Mesothelial cell of epicardium (in vitro differentiated cells): ENCODE measurements around the gene FAM200A. TPM values are rescaled to one million over a fixed set of nuclear protein-coding genes. Genes with fewer than 3 reads are reported as not detected.
A peak's percentile ranks its signal among the peaks of the same experiment; 100 is the strongest.

Experiments
- DNase-seq, 2 experiments: peaks; one replicate each; pipeline ENCODE4 v3.0.0; 2021; ENCODE audit warnings: low spot score in 2 of 2; ENCODE audit not compliant: unreplicated experiment in 2 of 2
- H3K27ac Mint-ChIP-seq: 2 replicates; pipeline ENCODE4 v1.8.0; 2021; ENCODE audit warnings: mixed read lengths
- H3K27me3 Mint-ChIP-seq: 2 replicates; pipeline ENCODE4 v1.8.0; 2021; ENCODE audit warnings: low read depth, mixed read lengths
- H3K36me3 Mint-ChIP-seq: 2 replicates; pipeline ENCODE4 v1.8.0; 2021; ENCODE audit warnings: mixed read lengths
- H3K4me1 Mint-ChIP-seq: 2 replicates; pipeline ENCODE4 v1.8.0; 2021; ENCODE audit warnings: mixed read lengths
- H3K4me3 Mint-ChIP-seq: 2 replicates; pipeline ENCODE4 v1.8.0; 2021; ENCODE audit warnings: mild to moderate bottlenecking, moderate library complexity, mixed read lengths
- H3K9me3 Mint-ChIP-seq: 2 replicates; pipeline ENCODE4 v1.8.0; 2021; ENCODE audit warnings: mixed read lengths
- CTCF ChIP-seq: fragments of 200-600 bp; sonication (generic); IDR thresholded peaks from one replicate; pipeline ENCODE4 v1.5.0; 2021; ENCODE audit warnings: antibody characterized with exemption; ENCODE audit not compliant: unreplicated experiment
- total RNA-seq: library from RNA; stranded (reverse); gene quantifications from 3 replicates; pipeline ENCODE4 v1.2.1, GENCODE V29; 2021

The FAM200A gene
- total RNA-seq, 1 donor from 2014 or later, result 9.4 TPM

GRCh38 chr7:99498546-99498944 lies 53.4 kb downstream of the FAM200A start:
- no peak for DNase-seq
- peaks cover 25% of the 10 kb centered on the region for H3K4me1 Mint-ChIP-seq
- H3K9me3 Mint-ChIP-seq, result peaks cover 9% of the 10 kb centered on the region
- H3K27ac Mint-ChIP-seq, result peak overlapping the region; percentile 81
- peak overlapping the region; percentile 99 for H3K4me3 Mint-ChIP-seq
- TF ChIP-seq CTCF, result no peak
- peaks cover 24% of the 10 kb centered on the region for H3K36me3 Mint-ChIP-seq
- no peaks in the 10 kb centered on the region for H3K27me3 Mint-ChIP-seq

- no peak for DNase-seq
- Mint-ChIP-seq H3K9me3 (peaks cover 11% of the 10 kb centered on the region), H3K4me3 (peak overlapping the region; percentile 99), H3K36me3 (peaks cover 30% of the 10 kb centered on the region), H3K27me3 (no peaks in the 10 kb centered on the region), H3K27ac (peak overlapping the region; percentile 40), H3K4me1 (peaks cover 25% of the 10 kb centered on the region)
- TF ChIP-seq CTCF, result no peak
Observed at GRCh38 chr7:99497766-99498545, 54.0 kb downstream of the FAM200A start.

Other genes starting within 250 kb of the FAM200A start
- gene ARPC1A, start 226.2 kb downstream of the FAM200A start, total RNA-seq, result 97.1 to 102 TPM (median 99.3 TPM) in 3 replicates
- 30.0 to 35.3 TPM (median 32.5 TPM) in 3 replicates for gene ARPC1B, start 177.4 kb downstream of the FAM200A start, total RNA-seq
- gene PDAP1, start 143.5 kb downstream of the FAM200A start, total RNA-seq, result 98.2 to 103 TPM (median 99.4 TPM) in 3 replicates
- 63.1 to 79.2 TPM (median 70.3 TPM) in 3 replicates for gene BUD31, start 143.1 kb downstream of the FAM200A start, total RNA-seq
- 6.7 to 12.3 TPM (median 10.5 TPM) in 3 replicates for gene PTCD1, start 113.3 kb downstream of the FAM200A start, total RNA-seq
- gene CPSF4, start 113.2 kb downstream of the FAM200A start, total RNA-seq, result 67.5 to 72.8 TPM (median 69.5 TPM) in 3 replicates
- gene ATP5MF, start 85.9 kb downstream of the FAM200A start, total RNA-seq, result 223 to 243 TPM (median 235 TPM) in 3 replicates
- 24.9 to 27.2 TPM (median 27.0 TPM) in 3 replicates for gene ZNF789, start 79.2 kb downstream of the FAM200A start, total RNA-seq
- 30.1 to 31.3 TPM (median 31.3 TPM) in 3 replicates for gene ZNF394, start 51.8 kb downstream of the FAM200A start, total RNA-seq
- gene ZKSCAN5, start 47.5 kb downstream of the FAM200A start, total RNA-seq, result 14.4 to 14.6 TPM (median 14.4 TPM) in 3 replicates
- 83.5 to 84.9 TPM (median 84.7 TPM) in 3 replicates for gene ZNF655, start 6.5 kb upstream of the FAM200A start, total RNA-seq
- 2.5 to 3.6 TPM (median 3.2 TPM) in 3 replicates for gene TMEM225B, start 46.2 kb upstream of the FAM200A start, total RNA-seq
- 24.1 to 27.8 TPM (median 26.6 TPM) in 3 replicates for gene ZSCAN25, start 64.8 kb upstream of the FAM200A start, total RNA-seq
- 9.0 to 10.1 TPM (median 9.2 TPM) in 3 replicates for gene CYP3A5, start 127.9 kb upstream of the FAM200A start, total RNA-seq
- gene CYP3A7, start 183.1 kb upstream of the FAM200A start, total RNA-seq, result 0.33 TPM in 1 of 3 replicates, not detected in the others
- gene CYP3A4, start 232.1 kb upstream of the FAM200A start, total RNA-seq, result not detected in 3 replicates